HG02870 (cell line): Measurements from ENCODE around the gene ADAMTSL3.

Source experiments
- ATAC-seq: cut with Tn5 transposase; IDR thresholded peaks from one replicate; pipeline ENCODE4 v1.9.1; 2021; ENCODE audit warnings: mild to moderate bottlenecking, moderate library complexity; ENCODE audit not compliant: unreplicated experiment

Gene ADAMTSL3

GRCh38 chr15:83654379-83655236 is 685 bp downstream of the ADAMTSL3 start:
- no peak for ATAC-seq

GRCh38 chr15:83655237-83655616 is 1.3 kb downstream of the ADAMTSL3 start:
- ATAC-seq: no peak

GRCh38 chr15:83656192-83656591 is 2.3 kb downstream of the ADAMTSL3 start:
- no peak for ATAC-seq

- no peak for ATAC-seq
Measured at GRCh38 chr15:83656943-83657528, 3.1 kb downstream of the ADAMTSL3 start.

- ATAC-seq: no peak
Measured at GRCh38 chr15:83657549-83657948, 3.6 kb downstream of the ADAMTSL3 start.

GRCh38 chr15:83658430-83659416 is 4.8 kb downstream of the ADAMTSL3 start:
- no peak for ATAC-seq

GRCh38 chr15:83659417-83659812 is 5.5 kb downstream of the ADAMTSL3 start:
- no peak for ATAC-seq

GRCh38 chr15:83665480-83665879 is 11.6 kb downstream of the ADAMTSL3 start:
- ATAC-seq: no peak

- no peak for ATAC-seq
Measured at GRCh38 chr15:83670672-83671229, 16.8 kb downstream of the ADAMTSL3 start.

GRCh38 chr15:83671603-83672002 is 17.7 kb downstream of the ADAMTSL3 start:
- ATAC-seq: no peak

- ATAC-seq: no peak
Measured at GRCh38 chr15:83673385-83673784, 19.5 kb downstream of the ADAMTSL3 start.

GRCh38 chr15:83682476-83683088 is 28.7 kb downstream of the ADAMTSL3 start:
- no peak for ATAC-seq

- ATAC-seq: no peak
Measured at GRCh38 chr15:83685916-83686332, 32.0 kb downstream of the ADAMTSL3 start.

GRCh38 chr15:83688201-83688600 is 34.3 kb downstream of the ADAMTSL3 start:
- ATAC-seq: no peak

- no peak for ATAC-seq
Measured at GRCh38 chr15:83690676-83691075, 36.8 kb downstream of the ADAMTSL3 start.

- no peak for ATAC-seq
Measured at GRCh38 chr15:83692746-83693581, 39.0 kb downstream of the ADAMTSL3 start.

GRCh38 chr15:83694015-83694414 is 40.1 kb downstream of the ADAMTSL3 start:
- ATAC-seq: no peak

GRCh38 chr15:83694536-83694935 is 40.6 kb downstream of the ADAMTSL3 start:
- ATAC-seq: no peak

GRCh38 chr15:83695246-83695645 is 41.3 kb downstream of the ADAMTSL3 start:
- ATAC-seq: no peak
